Trophoblast cell (in vitro differentiated cells and primary cell): Measurements from ENCODE around the gene LGALS12.
"Not testable (repeated sequence)": the region's sequence is repeated elsewhere in the genome, so short reads cannot be mapped to it uniquely, and the experiment has no call there.

Experiments used
- DNase-seq, 2 donors: peaks; one replicate each; pipeline ENCODE4 v3.0.0-alpha.2; 2016
- H2AFZ ChIP-seq: 2 replicates; pipeline ENCODE4 v1.6.1; 2013; ENCODE audit warnings: low read length, moderate library complexity, mild to moderate bottlenecking; ENCODE audit not compliant: insufficient read depth, poor library complexity
- H2AK5ac ChIP-seq: 2 replicates; pipeline ENCODE4 v1.6.1; 2013; ENCODE audit warnings: mild to moderate bottlenecking, low read length
- H2BK120ac ChIP-seq: 2 replicates; pipeline ENCODE4 v1.6.1; 2013; ENCODE audit warnings: low read length, mild to moderate bottlenecking, moderate library complexity; ENCODE audit not compliant: insufficient read depth, poor library complexity
- H2BK12ac ChIP-seq: 2 replicates; pipeline ENCODE4 v1.6.1; 2013; ENCODE audit warnings: mild to moderate bottlenecking, low read length, moderate library complexity
- H2BK5ac ChIP-seq: 2 replicates; pipeline ENCODE4 v1.6.1; 2013; ENCODE audit warnings: low read length, low read depth, moderate library complexity, mild to moderate bottlenecking; ENCODE audit not compliant: poor library complexity
- H3K14ac ChIP-seq: 2 replicates; pipeline ENCODE4 v1.6.1; 2013; ENCODE audit warnings: mild to moderate bottlenecking, low read length
- H3K18ac ChIP-seq: 2 replicates; pipeline ENCODE4 v1.6.1; 2013; ENCODE audit warnings: mild to moderate bottlenecking, low read length
- H3K23ac ChIP-seq: 2 replicates; pipeline ENCODE4 v1.6.1; 2013; ENCODE audit warnings: low read length
- H3K27ac ChIP-seq: 2 replicates; pipeline ENCODE4 v1.5.1; 2013; ENCODE audit warnings: low read depth, mild to moderate bottlenecking, inconsistent platforms, low read length, moderate library complexity
- H3K27me3 ChIP-seq: 2 replicates; pipeline ENCODE4 v1.6.1; 2013; ENCODE audit warnings: inconsistent platforms, mild to moderate bottlenecking, low read length, moderate library complexity; ENCODE audit not compliant: insufficient read depth
- H3K36me3 ChIP-seq, 2 experiments: 1 replicate in 1 of 2; 2 replicates in 1 of 2; pipeline ENCODE4 v1.6.1; 2013; ENCODE audit warnings: low read length in 2 of 2, mild to moderate bottlenecking in 2 of 2, moderate library complexity in 1 of 2; ENCODE audit not compliant: insufficient read depth in 2 of 2, control insufficient read depth in 1 of 2
- H3K4ac ChIP-seq: 2 replicates; pipeline ENCODE4 v1.6.1; 2013; ENCODE audit warnings: low read depth, mild to moderate bottlenecking, low read length, moderate library complexity
- H3K4me1 ChIP-seq, 2 experiments: 1 replicate in 1 of 2; 2 replicates in 1 of 2; pipeline ENCODE4 v1.6.1; 2013; ENCODE audit warnings: low read length in 2 of 2, mild to moderate bottlenecking in 2 of 2, moderate library complexity in 1 of 2; ENCODE audit not compliant: insufficient read depth in 2 of 2, control insufficient read depth in 1 of 2
- H3K4me2 ChIP-seq: 2 replicates; pipeline ENCODE4 v1.6.1; 2013; ENCODE audit warnings: inconsistent platforms, mild to moderate bottlenecking, low read length, moderate library complexity
- H3K4me3 ChIP-seq: 2 replicates; pipeline ENCODE4 v1.5.1; 2013; ENCODE audit warnings: mild to moderate bottlenecking, low read depth, low read length, inconsistent platforms
- H3K79me1 ChIP-seq: one replicate; pipeline ENCODE4 v1.6.1; 2013; ENCODE audit warnings: low read length
- H3K79me2 ChIP-seq: 2 replicates; pipeline ENCODE4 v1.6.1; 2013; ENCODE audit warnings: low read length, mild to moderate bottlenecking; ENCODE audit not compliant: control insufficient read depth, insufficient read depth, poor library complexity
- H3K9ac ChIP-seq: 2 replicates; pipeline ENCODE4 v1.6.1; 2013; ENCODE audit warnings: mild to moderate bottlenecking, low read length
- H3K9me3 ChIP-seq: 2 replicates; pipeline ENCODE4 v1.6.1; 2013; ENCODE audit warnings: low read depth, mild to moderate bottlenecking, control low read depth, inconsistent platforms, low read length; ENCODE audit not compliant: insufficient read depth
- H4K12ac ChIP-seq: 2 replicates; pipeline ENCODE4 v1.6.1; 2013; ENCODE audit warnings: low read depth, mild to moderate bottlenecking, low read length, moderate library complexity
- H4K8ac ChIP-seq: 2 replicates; pipeline ENCODE4 v1.6.1; 2013; ENCODE audit warnings: low read depth, mild to moderate bottlenecking, low read length, moderate library complexity
- H4K91ac ChIP-seq: one replicate; pipeline ENCODE4 v1.6.1; 2013; ENCODE audit warnings: low read depth, mild to moderate bottlenecking, low read length, moderate library complexity
- WGBS: extraction: QIAGEN DNeasy Blood & Tissue Kit; methylation state at CpG from one replicate; pipeline ENCODE4 v1.1.7; 2013; ENCODE audit warnings: missing lambda C conversion rate; ENCODE audit not compliant: insufficient read length, insufficient coverage; ENCODE audit errors: extremely low coverage; 5-methylcytosine and 5-hydroxymethylcytosine counted together

LGALS12 gene

GRCh38 chr11:63537293-63538101 is 31.6 kb downstream of the LGALS12 start:
- Histone ChIP-seq H3K23ac (no peak overlapping the region), H4K12ac (no peak overlapping the region), H3K18ac (no peak overlapping the region), H3K4me3 (no peak overlapping the region), H3K9ac (no peak overlapping the region), H2BK120ac (no peak overlapping the region), H3K4me2 (no peak overlapping the region), H2BK12ac (no peak overlapping the region), H3K27ac (no peak overlapping the region), H4K91ac (no peak overlapping the region), H2AFZ (no peak overlapping the region), H3K4me1 (peaks cover 9 to 12% of the 10 kb centered on the region in 2 experiments), H2BK5ac (no peak overlapping the region), H3K36me3 (no peaks in the 10 kb centered on the region), H3K4ac (no peak overlapping the region), H3K27me3 (no peaks in the 10 kb centered on the region), H3K79me1 (peaks cover 4% of the 10 kb centered on the region), H3K9me3 (peaks cover 3% of the 10 kb centered on the region), H3K14ac (no peak overlapping the region), H4K8ac (no peak overlapping the region), H2AK5ac (no peak overlapping the region), H3K79me2 (no peaks in the 10 kb centered on the region)
- no peak for DNase-seq
- WGBS: no CpG with 5 or more reads among the region's 8 CpGs

DNA sequence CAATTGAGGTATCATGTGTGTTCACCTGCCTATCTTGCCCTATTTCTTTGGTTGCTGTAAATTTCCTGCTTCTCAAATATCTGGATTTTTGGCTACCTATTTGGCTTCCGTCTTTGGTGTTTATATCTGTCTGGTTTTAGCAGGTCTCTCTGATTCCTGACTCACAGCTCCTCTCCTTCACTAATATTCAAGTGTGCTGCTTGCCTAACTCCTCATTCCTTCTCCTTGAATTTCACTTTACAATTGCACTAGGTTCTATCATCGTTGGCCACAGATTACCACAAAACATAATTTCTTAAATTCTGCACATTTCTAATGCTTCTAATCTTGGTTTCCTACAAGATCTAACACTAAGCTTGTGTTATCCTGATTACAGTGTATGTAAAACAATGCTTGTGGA is 36.6 kb downstream of the LGALS12 start:
- DNase-seq, H3K9me3 ChIP-seq, H3K4me1 ChIP-seq, H3K36me3 ChIP-seq, H3K18ac ChIP-seq, H2AFZ ChIP-seq, H3K9ac ChIP-seq, H2AK5ac ChIP-seq, H3K79me1 ChIP-seq, H3K14ac ChIP-seq, H3K4ac ChIP-seq, H3K27me3 ChIP-seq, H3K79me2 ChIP-seq, H3K4me3 ChIP-seq, H4K91ac ChIP-seq, H2BK120ac ChIP-seq, H4K12ac ChIP-seq, H2BK12ac ChIP-seq, H3K23ac ChIP-seq, H2BK5ac ChIP-seq, H3K4me2 ChIP-seq, H4K8ac ChIP-seq, H3K27ac ChIP-seq: not testable (repeated sequence)
- WGBS: no CpG with 5 or more reads among the region's 2 CpGs

DNA sequence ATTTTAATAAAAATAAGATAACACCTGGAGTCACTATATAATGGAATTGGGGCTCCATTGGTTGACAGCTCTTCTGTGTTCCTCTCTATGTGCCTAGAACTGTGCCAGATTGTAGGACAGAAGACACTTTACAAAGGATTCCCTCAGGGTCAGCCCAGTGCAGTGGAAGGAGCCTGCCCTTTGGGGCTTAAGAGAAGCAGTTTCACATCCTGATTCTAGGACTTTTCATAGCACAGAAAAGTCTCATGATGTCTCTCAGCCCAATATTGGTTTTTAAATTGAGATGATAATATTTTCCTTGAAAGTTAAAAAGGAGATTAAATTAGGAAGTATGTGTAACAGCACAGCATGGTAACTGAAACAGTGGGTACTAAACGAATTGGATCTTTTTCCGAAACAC is 37.8 kb downstream of the LGALS12 start:
- Histone ChIP-seq H3K36me3 (no peaks in the 10 kb centered on the region), H4K91ac (no peak overlapping the region), H4K8ac (no peak overlapping the region), H3K4me3 (no peak overlapping the region), H2BK12ac (no peak overlapping the region), H3K9me3 (peaks cover 3% of the 10 kb centered on the region), H2BK120ac (no peak overlapping the region), H3K79me1 (peaks cover 3% of the 10 kb centered on the region), H3K4me1 (no peaks in the 10 kb centered on the region), H2AFZ (no peak overlapping the region), H2BK5ac (no peak overlapping the region), H3K79me2 (no peaks in the 10 kb centered on the region), H3K18ac (no peak overlapping the region), H3K27me3 (no peaks in the 10 kb centered on the region), H3K4me2 (no peak overlapping the region), H3K9ac (no peak overlapping the region), H2AK5ac (no peak overlapping the region), H3K23ac (no peak overlapping the region), H3K4ac (no peak overlapping the region), H3K27ac (no peak overlapping the region), H3K14ac (no peak overlapping the region), H4K12ac (no peak overlapping the region)
- no peak for DNase-seq
- WGBS: no CpG with 5 or more reads among the region's 2 CpGs

DNA sequence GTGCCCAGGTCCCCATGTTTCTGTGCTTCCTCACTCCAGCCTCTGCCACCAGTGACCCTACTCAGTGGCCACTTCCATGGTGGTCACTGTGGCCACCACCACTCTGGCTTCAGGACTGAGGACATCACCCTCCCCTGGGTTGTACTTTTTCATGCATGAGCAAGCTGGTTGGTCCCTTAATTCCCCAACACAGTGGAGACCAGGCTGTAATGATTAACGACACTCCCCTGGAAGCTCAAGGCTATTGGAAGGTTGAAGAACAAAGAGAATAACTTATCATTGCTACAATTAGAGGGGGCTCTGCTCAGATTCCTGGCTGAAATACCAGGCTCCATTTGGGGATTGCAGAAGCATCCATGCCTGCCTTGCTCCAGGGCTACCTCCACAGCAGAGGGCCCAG is 41.2 kb downstream of the LGALS12 start:
- Histone ChIP-seq H3K4me3 (no peak overlapping the region), H2BK5ac (no peak overlapping the region), H2AFZ (no peak overlapping the region), H3K36me3 (no peaks in the 10 kb centered on the region), H3K4me2 (no peak overlapping the region), H2BK120ac (no peak overlapping the region), H3K79me2 (no peaks in the 10 kb centered on the region), H3K4ac (no peak overlapping the region), H4K8ac (no peak overlapping the region), H2AK5ac (no peak overlapping the region), H4K91ac (no peak overlapping the region), H2BK12ac (no peak overlapping the region), H3K18ac (no peak overlapping the region), H3K9me3 (no peaks in the 10 kb centered on the region), H4K12ac (no peak overlapping the region), H3K9ac (no peak overlapping the region), H3K4me1 (no peaks in the 10 kb centered on the region), H3K14ac (no peak overlapping the region), H3K27me3 (no peaks in the 10 kb centered on the region), H3K79me1 (peaks cover 3% of the 10 kb centered on the region), H3K23ac (no peak overlapping the region), H3K27ac (no peak overlapping the region)
- DNase-seq: no peak
- no CpG with 5 or more reads among the region's 1 CpG for WGBS
